Activated naive CD4-positive, alpha-beta T cell treated with anti-CD3 and anti-CD28 coated beads for 36 hours (primary cell): ENCODE measurements around the gene USP22. TPM values are rescaled to one million over a fixed set of nuclear protein-coding genes. Genes with fewer than 3 reads are reported as not detected.
"Not testable (repeated sequence)": the region's sequence is repeated elsewhere in the genome, so short reads cannot be mapped to it uniquely, and the experiment has no call there.

Source experiments
- CTCF ChIA-PET: fragments of 350-600 bp; sonication (Branson Sonifier 250); formaldehyde crosslinking; loops from one replicate; lab custom pipeline; 2021; ENCODE audit warnings: antibody characterized with exemption; lab: Charles Lee
- DNase-seq: peaks from one replicate; pipeline ENCODE4 v3.0.0-alpha.2; 2020
- H3K27ac Mint-ChIP-seq: one replicate; pipeline ENCODE4 v1.8.0; 2021; ENCODE audit warnings: mild to moderate bottlenecking, mixed read lengths
- H3K27me3 Mint-ChIP-seq: one replicate; pipeline ENCODE4 v1.8.0; 2021; ENCODE audit warnings: low read depth, mixed read lengths
- H3K36me3 Mint-ChIP-seq: one replicate; pipeline ENCODE4 v1.8.0; 2021; ENCODE audit warnings: low read depth, mixed read lengths
- H3K4me1 Mint-ChIP-seq: one replicate; pipeline ENCODE4 v1.8.0; 2021; ENCODE audit warnings: low read depth, mixed read lengths
- H3K4me3 Mint-ChIP-seq: one replicate; pipeline ENCODE4 v1.8.0; 2021; ENCODE audit warnings: mild to moderate bottlenecking, moderate library complexity, mixed read lengths
- H3K9me3 Mint-ChIP-seq: one replicate; pipeline ENCODE4 v1.8.0; 2021; ENCODE audit warnings: mixed read lengths
- intact Hi-C: fragments of 100-400 bp; cut with micrococcal nuclease; formaldehyde crosslinking; loops from one replicate; pipeline ENCODE4 v1.15.1; 2023
- total RNA-seq, 2 experiments: library from RNA; stranded (reverse); gene quantifications; one replicate each; pipeline ENCODE4 v1.2.3, GENCODE V29; 2021

The USP22 gene
- total RNA-seq, 2 experiments from 2014 or later = 140 to 144 TPM

DNA sequence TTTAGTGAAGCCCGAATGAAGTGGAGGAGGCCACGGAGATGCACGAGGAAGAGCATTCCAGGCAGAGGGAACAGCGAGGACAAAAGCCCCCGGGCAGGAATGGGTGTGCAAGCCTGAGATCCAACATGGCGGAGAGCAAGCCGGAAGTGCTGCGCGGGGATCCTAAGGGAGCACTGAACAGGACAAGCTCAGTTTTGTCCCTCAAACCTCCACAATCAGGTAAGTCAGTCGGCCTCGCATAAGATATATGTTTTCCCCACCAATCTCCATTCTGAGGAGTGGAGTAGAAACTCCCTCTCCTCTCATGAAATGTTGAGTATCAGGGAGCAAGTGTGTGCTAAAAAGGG, 32.9 kb upstream of the USP22 start:
- Mint-ChIP-seq H3K9me3 (no peaks in the 10 kb centered on the region), H3K4me1 (no peaks in the 10 kb centered on the region), H3K27ac (no peak overlapping the region), H3K4me3 (no peak overlapping the region), H3K27me3 (no peaks in the 10 kb centered on the region), H3K36me3 (no peaks in the 10 kb centered on the region)
- no peak for DNase-seq
- intact Hi-C loops = no loop called here
- CTCF ChIA-PET = no interaction called here

DNA sequence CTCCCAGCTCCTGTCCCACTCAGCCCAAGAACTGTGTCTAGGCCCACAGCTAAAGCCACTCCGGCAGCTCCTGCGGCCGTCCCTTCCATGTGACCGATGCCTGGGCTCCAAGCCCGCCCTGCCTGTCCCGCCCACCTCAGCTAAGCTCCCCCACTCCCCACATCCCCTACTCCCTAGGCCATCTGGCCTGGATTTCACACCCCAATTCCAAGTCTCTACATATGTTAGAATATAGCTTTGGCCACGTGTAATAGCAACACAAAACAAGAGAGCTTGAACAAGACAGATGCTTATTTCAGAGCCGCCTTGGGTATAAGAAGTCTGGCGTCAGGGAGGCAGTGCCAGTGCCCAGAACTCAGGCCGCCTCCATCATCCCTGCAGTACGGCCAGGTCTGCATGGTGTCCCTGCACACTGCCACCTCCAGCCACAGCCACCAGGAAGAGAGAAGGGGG, 30.0 kb upstream of the USP22 start:
- no peaks in the 10 kb centered on the region for H3K27me3 Mint-ChIP-seq
- no peak for DNase-seq
- H3K4me3 Mint-ChIP-seq = no peak overlapping the region
- H3K27ac Mint-ChIP-seq = no peak overlapping the region
- H3K4me1 Mint-ChIP-seq = no peaks in the 10 kb centered on the region
- no peaks in the 10 kb centered on the region for H3K36me3 Mint-ChIP-seq
- intact Hi-C loops = no loop called here
- H3K9me3 Mint-ChIP-seq = no peaks in the 10 kb centered on the region
- CTCF ChIA-PET = no interaction called here

DNA sequence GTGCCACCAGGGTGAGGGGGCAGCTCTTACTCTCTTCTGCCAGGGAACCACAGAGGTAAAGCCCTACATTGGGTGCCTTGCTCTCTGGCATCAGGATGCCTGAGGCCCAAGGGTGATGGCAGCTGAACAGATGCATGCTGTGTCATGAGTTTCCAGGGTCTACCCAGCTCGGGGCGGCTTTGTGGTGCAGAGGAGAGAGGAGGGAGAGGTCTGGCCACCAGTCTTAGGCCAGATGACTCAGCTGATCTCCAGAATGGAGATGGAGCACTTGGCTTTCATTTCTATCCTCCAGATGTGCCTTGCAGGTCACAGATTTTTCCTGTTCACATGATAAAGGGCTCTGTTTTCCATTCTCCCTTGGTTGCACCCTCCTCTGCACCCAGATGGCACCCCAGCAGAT, 23.6 kb upstream of the USP22 start:
- intact Hi-C loops = no loop called here
- no peak overlapping the region for H3K27ac Mint-ChIP-seq

DNA sequence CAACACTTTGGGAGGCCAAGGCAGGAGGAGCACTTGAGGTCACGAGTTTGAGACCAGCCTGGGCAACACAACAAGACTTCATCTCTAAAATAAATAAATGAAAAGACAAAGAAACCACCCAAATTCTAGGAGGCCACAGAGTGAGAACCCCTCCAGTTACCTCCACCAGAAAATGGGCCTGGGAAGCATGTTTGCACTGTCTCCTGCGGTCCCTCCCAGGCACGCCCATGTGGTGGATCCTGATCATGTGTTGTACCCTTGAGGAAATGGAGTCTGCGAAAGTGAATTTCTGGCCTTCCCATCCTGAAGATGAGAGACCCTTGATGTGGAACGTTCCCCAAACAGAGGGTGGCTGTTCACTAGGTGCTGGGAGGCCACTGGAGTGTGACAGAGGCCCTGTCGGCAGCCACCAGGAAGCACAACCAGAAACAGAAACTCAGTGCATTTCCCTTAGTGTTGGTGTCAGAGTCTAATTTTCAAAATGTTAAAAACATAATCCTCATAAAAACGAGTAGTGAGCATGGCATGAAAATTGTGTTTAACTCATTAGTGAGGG, 19.2 kb upstream of the USP22 start:
- DNase-seq = no peak
- Mint-ChIP-seq H3K36me3 (no peaks in the 10 kb centered on the region), H3K27me3 (no peaks in the 10 kb centered on the region), H3K4me1 (no peaks in the 10 kb centered on the region), H3K27ac (no peak overlapping the region), H3K9me3 (no peaks in the 10 kb centered on the region), H3K4me3 (no peak overlapping the region)
- intact Hi-C loops = no loop called here
- CTCF ChIA-PET = no interaction called here

More for the DNA sequence above, 23.6 kb upstream of the USP22 start:
- H3K9me3 Mint-ChIP-seq = no peaks in the 10 kb centered on the region
- no peaks in the 10 kb centered on the region for H3K36me3 Mint-ChIP-seq
- no peak overlapping the region for H3K4me3 Mint-ChIP-seq
- CTCF ChIA-PET = interaction anchor here (1.0 kb wide), 1 partner anchor 26 kb away, joined by 4 read pairs; no protein-coding TSS in a partner anchor
- no peaks in the 10 kb centered on the region for H3K4me1 Mint-ChIP-seq
- no peak for DNase-seq
- no peaks in the 10 kb centered on the region for H3K27me3 Mint-ChIP-seq

DNA sequence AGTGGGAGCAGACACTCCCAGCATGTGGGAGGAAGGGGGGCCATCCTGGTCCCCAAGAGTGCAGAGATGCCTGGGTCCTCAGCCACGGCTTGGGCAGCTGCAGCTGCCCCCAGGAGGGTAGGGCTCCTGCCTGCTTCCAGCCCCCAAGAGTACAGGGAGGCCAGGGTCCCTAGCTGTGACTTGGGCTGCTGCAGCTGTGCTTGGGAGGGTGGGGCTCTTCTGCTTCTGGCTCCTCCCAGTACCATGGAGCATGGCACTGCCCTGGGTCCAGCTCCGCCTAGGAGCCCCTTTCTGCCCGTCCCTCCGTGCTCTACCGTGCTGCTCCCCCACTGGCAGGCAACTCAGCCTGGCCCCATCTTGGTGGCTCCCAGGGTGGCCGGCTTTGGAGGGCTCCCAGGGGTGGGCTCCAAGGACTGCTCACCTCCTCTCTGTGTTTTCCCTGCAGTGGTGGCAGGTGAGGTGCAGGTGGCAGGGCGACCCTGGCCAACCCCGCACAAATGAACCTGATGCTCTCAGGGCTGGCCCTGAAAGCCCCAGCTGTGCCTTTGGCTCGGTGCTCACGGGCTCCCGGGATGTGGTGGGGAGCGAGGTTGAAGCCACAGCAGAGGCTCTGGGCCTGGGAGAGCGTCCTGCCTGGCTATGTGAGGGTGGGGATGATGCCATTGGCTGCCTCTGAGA, 18.5 kb upstream of the USP22 start:
- H3K4me1 Mint-ChIP-seq = no peaks in the 10 kb centered on the region
- DNase-seq = no peak
- intact Hi-C loops = no loop called here
- no peaks in the 10 kb centered on the region for H3K36me3 Mint-ChIP-seq
- CTCF ChIA-PET = no interaction called here
- H3K4me3 Mint-ChIP-seq = no peak overlapping the region
- no peaks in the 10 kb centered on the region for H3K9me3 Mint-ChIP-seq
- no peaks in the 10 kb centered on the region for H3K27me3 Mint-ChIP-seq
- no peak overlapping the region for H3K27ac Mint-ChIP-seq

DNA sequence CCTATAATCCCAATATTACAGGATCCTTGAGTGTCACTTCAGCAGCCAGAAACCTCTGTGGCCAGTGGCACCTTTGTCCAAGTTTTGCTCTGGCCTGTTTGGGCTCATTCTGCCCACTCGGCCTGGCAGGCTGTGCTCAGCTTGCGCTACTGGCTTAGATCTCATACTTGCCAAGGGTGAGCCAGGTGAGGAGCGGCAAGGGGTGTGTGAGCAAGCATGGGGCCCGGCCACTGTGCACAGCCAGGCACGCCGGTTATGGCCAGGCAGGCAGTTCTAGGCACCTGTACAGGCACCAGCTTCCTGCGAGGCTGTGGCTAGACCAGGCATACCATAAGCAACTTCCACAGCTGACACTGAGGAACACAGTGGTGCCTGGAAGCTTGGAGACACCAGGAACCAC, 16.9 kb upstream of the USP22 start:
- no peaks in the 10 kb centered on the region for H3K4me1 Mint-ChIP-seq
- no peaks in the 10 kb centered on the region for H3K36me3 Mint-ChIP-seq
- no peaks in the 10 kb centered on the region for H3K9me3 Mint-ChIP-seq
- H3K27me3 Mint-ChIP-seq = no peaks in the 10 kb centered on the region
- no peak for DNase-seq
- H3K4me3 Mint-ChIP-seq = no peak overlapping the region
- H3K27ac Mint-ChIP-seq = no peak overlapping the region
- intact Hi-C loops = no loop called here
- CTCF ChIA-PET = interaction anchor here (0.6 to 2.1 kb wide), 2 partner anchors 16 to 55 kb away, joined by 3 to 6 read pairs; partner anchors contain the start of gene USP22

DNA sequence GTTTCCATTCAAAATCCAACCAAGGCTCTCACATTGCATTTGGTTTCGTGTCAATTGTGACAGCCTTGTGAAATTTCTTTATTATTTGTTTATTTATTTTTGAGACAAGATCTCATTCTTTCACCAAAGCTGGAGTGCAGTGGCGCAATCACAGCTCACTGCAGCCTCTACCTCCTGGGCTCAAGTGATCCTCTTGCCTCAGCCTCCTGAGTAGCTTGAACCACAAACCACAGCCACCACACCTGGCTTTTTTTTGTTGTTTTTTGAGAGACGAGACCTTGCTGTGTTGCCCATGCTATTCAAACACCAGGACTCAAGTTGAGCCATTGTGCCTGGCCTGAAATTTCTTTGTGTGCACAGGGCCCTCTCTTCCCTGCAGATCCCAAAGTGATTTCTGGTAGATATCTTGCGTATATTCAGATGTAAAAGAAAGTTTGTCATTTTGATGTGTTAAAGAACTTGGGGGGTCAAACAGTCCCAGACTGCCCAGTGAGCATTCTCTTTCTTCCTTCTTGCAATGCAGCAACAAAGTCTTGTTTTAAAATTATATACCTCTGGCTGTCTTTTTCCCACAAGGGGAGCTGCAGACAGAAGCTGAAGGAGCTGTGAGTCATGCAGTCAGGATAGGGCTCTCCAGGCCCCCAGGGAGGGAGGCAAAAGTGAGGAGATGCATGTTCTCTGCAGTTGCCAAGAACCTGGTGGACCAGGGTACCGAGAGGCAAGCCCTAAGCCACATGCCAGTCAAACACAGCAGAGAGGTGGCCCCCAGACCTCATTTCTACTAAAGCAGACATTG, 15.5 kb upstream of the USP22 start:
- H3K4me3 Mint-ChIP-seq = no peak overlapping the region
- H3K9me3 Mint-ChIP-seq = no peaks in the 10 kb centered on the region
- no peaks in the 10 kb centered on the region for H3K27me3 Mint-ChIP-seq
- no peak overlapping the region for H3K27ac Mint-ChIP-seq
- intact Hi-C loops = no loop called here
- H3K36me3 Mint-ChIP-seq = no peaks in the 10 kb centered on the region
- CTCF ChIA-PET = interaction anchor here (2.1 kb wide), 1 partner anchor 15 kb away, joined by 6 read pairs; the partner anchor contains the start of gene USP22
- no peaks in the 10 kb centered on the region for H3K4me1 Mint-ChIP-seq
- DNase-seq = no peak

DNA sequence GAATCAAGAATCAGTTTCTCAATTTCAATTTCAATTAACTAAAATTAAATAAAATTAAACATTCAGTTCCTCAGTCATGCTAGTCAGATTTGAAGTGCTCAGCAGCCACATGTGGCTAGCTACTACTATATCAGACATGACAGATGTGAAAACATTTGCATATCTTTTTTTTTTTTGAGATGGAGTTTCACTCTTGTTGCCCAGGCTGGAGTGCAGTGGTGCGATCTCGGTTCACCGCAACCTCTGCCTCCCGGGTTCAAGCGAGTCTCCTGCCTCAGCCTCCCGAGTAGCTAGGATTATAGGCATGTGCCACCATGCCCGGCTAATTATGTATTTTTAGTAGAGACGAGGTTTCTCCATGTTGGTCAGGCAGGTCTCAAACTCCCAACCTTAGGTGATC, 10.2 kb upstream of the USP22 start:
- H3K4me1 Mint-ChIP-seq, H3K27ac Mint-ChIP-seq, H3K27me3 Mint-ChIP-seq, H3K9me3 Mint-ChIP-seq, H3K4me3 Mint-ChIP-seq, H3K36me3 Mint-ChIP-seq, DNase-seq, intact Hi-C loops: not testable (repeated sequence)
- CTCF ChIA-PET = interaction anchor here (1.6 kb wide), 1 partner anchor 10 kb away, joined by 6 read pairs; the partner anchor contains the start of gene USP22

DNA sequence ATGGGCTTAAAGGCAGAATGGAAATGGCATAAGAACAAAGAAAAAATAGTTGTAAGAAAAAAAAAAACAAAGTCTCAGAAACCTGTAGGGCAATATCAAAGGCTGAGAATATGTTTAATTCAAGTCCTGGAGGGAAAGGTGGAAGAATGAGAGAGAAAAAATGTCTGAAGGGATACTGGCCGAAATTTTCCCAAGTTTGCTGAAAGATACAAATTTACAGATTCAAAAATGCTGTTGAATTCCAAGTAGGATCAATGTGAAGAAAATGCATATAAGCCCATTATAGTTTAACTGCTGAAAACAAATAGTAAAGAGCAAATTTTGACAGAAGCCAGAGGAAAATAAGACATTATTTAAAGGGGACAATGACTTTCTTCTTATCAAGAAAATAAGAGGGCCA, 6.6 kb upstream of the USP22 start:
- intact Hi-C loops = no loop called here
- H3K4me1 Mint-ChIP-seq = no peaks in the 10 kb centered on the region
- no peak overlapping the region for H3K27ac Mint-ChIP-seq
- no peak for DNase-seq
- peaks cover 2% of the 10 kb centered on the region for H3K27me3 Mint-ChIP-seq
- no peaks in the 10 kb centered on the region for H3K9me3 Mint-ChIP-seq
- CTCF ChIA-PET = interaction anchor here (0.6 kb wide), 1 partner anchor 17 kb away, joined by 3 read pairs; no protein-coding TSS in a partner anchor
- no peaks in the 10 kb centered on the region for H3K36me3 Mint-ChIP-seq
- no peak overlapping the region for H3K4me3 Mint-ChIP-seq

DNA sequence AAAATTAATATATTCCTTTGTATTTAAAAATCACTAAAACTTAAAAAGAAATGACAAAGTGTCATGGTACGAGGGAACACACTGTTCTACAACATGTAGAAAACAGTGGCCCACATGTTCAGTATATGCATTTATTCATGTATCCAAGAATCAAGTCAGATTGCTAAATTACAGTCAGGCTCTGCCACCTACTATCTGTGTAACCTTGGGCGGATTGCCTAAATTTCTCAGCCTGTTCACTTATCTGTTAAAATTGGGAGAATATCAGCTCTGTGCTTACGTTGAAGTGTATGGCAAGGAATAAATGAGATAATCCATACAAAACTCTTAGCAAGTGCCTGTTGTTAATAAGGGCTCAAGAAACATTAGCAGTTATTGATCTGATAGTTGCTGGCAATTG, 3.4 kb upstream of the USP22 start:
- no peaks in the 10 kb centered on the region for H3K9me3 Mint-ChIP-seq
- CTCF ChIA-PET = no interaction called here
- H3K4me1 Mint-ChIP-seq = peaks cover 9% of the 10 kb centered on the region
- no peak overlapping the region for H3K27ac Mint-ChIP-seq
- DNase-seq = no peak
- peaks cover 2% of the 10 kb centered on the region for H3K27me3 Mint-ChIP-seq
- H3K4me3 Mint-ChIP-seq = no peak overlapping the region
- intact Hi-C loops = no loop called here
- peaks cover 4% of the 10 kb centered on the region for H3K36me3 Mint-ChIP-seq

DNA sequence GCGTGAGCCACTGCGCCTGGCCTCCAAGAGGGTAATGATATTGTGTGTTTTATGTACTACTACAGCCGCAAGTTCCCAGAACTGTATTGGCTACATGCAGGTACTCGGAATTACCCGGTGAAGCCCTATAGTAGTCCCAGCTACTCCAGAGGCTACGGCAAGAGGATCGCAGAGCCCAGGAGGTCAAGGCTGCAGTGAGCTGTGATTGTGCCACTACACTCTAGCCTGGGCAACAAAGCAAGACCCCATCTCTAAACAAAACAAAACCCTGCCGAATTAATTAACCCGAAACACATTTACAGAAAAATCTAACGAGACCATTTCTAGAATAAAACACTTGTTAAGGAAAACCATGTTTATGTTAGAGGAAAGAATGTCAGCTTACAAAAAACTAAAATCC, 2.2 kb upstream of the USP22 start:
- no peak overlapping the region for H3K27ac Mint-ChIP-seq
- peaks cover 17% of the 10 kb centered on the region for H3K4me1 Mint-ChIP-seq
- peaks cover 7% of the 10 kb centered on the region for H3K36me3 Mint-ChIP-seq
- DNase-seq = no peak
- intact Hi-C loops = loop anchor here (5.0 kb wide), 1 partner anchor 467 kb away; no protein-coding TSS in a partner anchor
- H3K27me3 Mint-ChIP-seq = no peaks in the 10 kb centered on the region
- CTCF ChIA-PET = interaction anchor here (0.7 to 2.7 kb wide), 3 partner anchors 43 to 120 kb away, joined by 3 to 25 read pairs (median 3); no protein-coding TSS in a partner anchor
- H3K9me3 Mint-ChIP-seq = no peaks in the 10 kb centered on the region
- no peak overlapping the region for H3K4me3 Mint-ChIP-seq
